K562 (cell line): ENCODE results near the gene MAGI3. TPM values are rescaled to one million over a fixed set of nuclear protein-coding genes. Genes with fewer than 3 reads are reported as not detected.

ENCODE experiments used
- CBX3 ChIP-seq, 2 experiments: IDR thresholded peaks; 1 replicate in 1 of 2; 2 replicates in 1 of 2; pipeline ENCODE4 v1.6.1; 2012; ENCODE audit warnings: inconsistent platforms in 2 of 2, low read length in 2 of 2, borderline replicate concordance in 1 of 2, control low read depth in 1 of 2
- CHAMP1 ChIP-seq: fragments of 450-650 bp; IDR thresholded peaks from 2 replicates; pipeline ENCODE4 v1.6.1; 2016; ENCODE audit warnings: mild to moderate bottlenecking
- DIDO1 ChIP-seq: fragments of 450-650 bp; IDR thresholded peaks from 2 replicates; pipeline ENCODE4 v1.6.1; 2016; ENCODE audit warnings: low read depth, missing biosample characterization, missing genetic modification characterization
- ETV1 ChIP-seq: fragments of 450-650 bp; conservative IDR thresholded peaks from 2 replicates; pipeline ENCODE4 v1.6.1; 2016; ENCODE audit warnings: missing genetic modification characterization, control low read depth, low read depth, missing compliant biosample characterization
- HMGXB4 ChIP-seq: sonication (generic); formaldehyde crosslinking; IDR thresholded peaks from 2 replicates; pipeline ENCODE4 v1.8.1; 2023; ENCODE audit warnings: mild to moderate bottlenecking, missing genetic modification reagents
- KAT7 ChIP-seq: sonication (generic); formaldehyde crosslinking; IDR thresholded peaks from 2 replicates; pipeline ENCODE4 v1.8.0; 2022; ENCODE audit warnings: missing genetic modification reagents, mild to moderate bottlenecking, borderline replicate concordance
- MEF2D ChIP-seq: conservative IDR thresholded peaks from 2 replicates; pipeline ENCODE4 v1.6.1; 2016; ENCODE audit warnings: low read depth, missing genetic modification characterization, missing compliant biosample characterization
- NFRKB ChIP-seq: fragments of 450-650 bp; IDR thresholded peaks from 2 replicates; pipeline ENCODE4 v1.6.1; 2016; ENCODE audit warnings: low read depth
- POLR3G ChIP-seq: IDR thresholded peaks from 2 replicates; pipeline ENCODE4 v1.6.1; 2011; ENCODE audit not compliant: insufficient read length, insufficient replicate concordance; ENCODE audit errors: extremely low read depth
- RFX1 ChIP-seq: fragments of 450-650 bp; IDR thresholded peaks from 2 replicates; pipeline ENCODE4 v1.6.1; 2016; ENCODE audit warnings: mild to moderate bottlenecking, moderate library complexity
- RFX7 ChIP-seq: fragments of 250-450 bp; sonication (Bioruptor Pico); IDR thresholded peaks from 2 replicates; pipeline ENCODE4 v1.5.1; 2021; ENCODE audit warnings: mild to moderate bottlenecking
- TGIF2 ChIP-seq: sonication (generic); formaldehyde crosslinking; IDR thresholded peaks from 2 replicates; pipeline ENCODE4 v1.8.1; 2022; ENCODE audit warnings: mild to moderate bottlenecking, missing genetic modification reagents, moderate library complexity
- UBTF ChIP-seq, 2 experiments: IDR thresholded peaks; 2 replicates each; pipeline ENCODE4 v1.6.1; 2012; ENCODE audit warnings: improper control_type of control experiment in 2 of 2, low read depth in 2 of 2, low read length in 2 of 2, borderline replicate concordance in 1 of 2
- ZNF584 ChIP-seq: fragments of 200-800 bp; sonication (Bioruptor generic); IDR thresholded peaks from 2 replicates; pipeline ENCODE4 v1.6.1; 2016; ENCODE audit warnings: low read depth, mild to moderate bottlenecking, missing genetic modification characterization, missing compliant biosample characterization
- polyA plus RNA-seq, 8 experiments: library from polyadenylated mRNA; depleted of rRNA in 4 of 8; stranded (reverse) in 5 of 8; unstranded in 3 of 8; fragments of >200 nt; fragmentation: Nextera tagmentation in 2 of 8; fragmentation: Illumina TruSeq in 1 of 8; extraction: Ambion mirVana in 2 of 8; extraction: Trizol in 1 of 8; gene quantifications; 2 replicates each; pipeline versions ENCODE4 v1.2.1 to v1.2.3, GENCODE V29; 2011 to 2014; ENCODE audit warnings: inconsistent platforms in 1 of 8, missing spikeins in 1 of 8
- total RNA-seq, 7 experiments: library from RNA; depleted of rRNA in 6 of 7; stranded (reverse); fragments of >200 nt in 6 of 7; fragmentation: Illumina TruSeq in 2 of 7; extraction: Trizol in 2 of 7; gene quantifications; 2 replicates each; pipeline versions ENCODE4 v1.2.1 to v1.2.3, GENCODE V29; 2011 to 2021; ENCODE audit warnings: low replicate concordance in 1 of 7
- TF ChIP-seq, protein P1 (sequence below): sonication (generic); formaldehyde crosslinking; IDR thresholded peaks from 2 replicates; pipeline ENCODE4 v1.8.0; 2022; ENCODE audit warnings: mild to moderate bottlenecking, missing genetic modification reagents, borderline replicate concordance

MAGI3 gene
- total and polyA plus RNA-seq, 9 of the 15 experiments (the other 6 are each of a cell fraction or from before 2014, with no cell fraction given), result 1.0 to 8.6 (median 5.5) TPM

DNA sequence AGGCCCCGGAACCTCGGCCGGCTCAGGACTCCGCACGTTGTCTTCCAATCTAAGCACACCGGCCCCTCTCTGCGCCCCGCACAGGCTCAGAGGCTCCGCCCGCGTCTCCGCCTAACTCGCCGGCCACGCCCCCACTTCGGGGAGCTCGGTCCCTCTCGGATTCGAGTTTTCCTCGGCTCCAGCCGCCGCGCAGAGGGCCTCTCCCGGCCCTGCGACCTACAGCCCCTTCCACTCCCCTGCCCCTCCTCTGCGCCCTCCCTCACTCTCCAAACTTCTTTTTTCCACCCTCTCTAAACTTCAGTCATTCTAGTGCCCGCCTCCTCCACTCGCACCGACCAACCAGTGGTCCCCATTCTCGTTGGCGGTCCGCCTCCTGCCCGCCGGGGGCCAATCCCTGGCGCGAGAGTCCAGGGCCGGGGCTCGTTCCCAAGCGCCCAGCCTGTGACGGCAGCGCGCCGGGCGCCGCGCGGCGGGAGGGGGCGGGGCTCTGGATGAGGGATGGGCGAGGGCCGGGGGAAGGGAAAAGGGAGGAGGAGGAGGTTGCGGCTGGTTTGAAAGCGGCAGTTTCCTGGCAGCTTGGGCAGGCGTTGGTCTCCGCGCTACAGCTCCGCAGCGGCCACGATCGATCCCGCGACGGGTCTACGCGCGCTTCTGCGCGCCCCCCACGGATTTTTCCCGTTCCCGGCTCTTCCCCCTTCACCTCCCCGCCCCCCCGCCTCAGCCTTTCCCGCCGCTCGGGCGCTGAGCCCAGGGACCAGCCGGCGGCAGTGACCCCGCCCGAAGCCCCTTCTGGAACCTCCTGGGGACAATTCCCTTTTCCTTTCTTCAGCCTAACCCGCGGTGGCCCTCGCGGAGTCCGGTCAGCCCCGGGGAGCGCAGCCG lies at the start of gene MAGI3 (continued):
- TF ChIP-seq ETV1 (tag) (no peak), DIDO1 (tag) (no peak), ZNF584 (CRISPR knock-in tag) (no peak), HMGXB4 (no peak), KAT7 (CRISPR knock-in tag) (no peak; the same call in 1 of the 2 replicates), RFX7 (CRISPR knock-in tag) (0 out of 2 replicates have a peak, but pooled peaks have one; percentile 51), TGIF2 (CRISPR knock-in tag) (peak; percentile 76; the same call in 1 of the 2 replicates), CHAMP1 (no peak), CBX3 (IDR thresholded peaks at IDR 0.05; ENCODE audit: borderline replicate concordance in 1 of 2, low read length in 2 of 2) (no peak), MEF2D (no peak), POLR3G (no peak), RFX1 (no peak), UBTF (IDR thresholded peaks at IDR 0.05; ENCODE audit: borderline replicate concordance in 1 of 2, low read depth in 2 of 2, low read length in 2 of 2) (0 out of 4 replicates have a peak, but pooled peaks of 1 of the 2 experiments have one; percentile 53), NFRKB (no peak)
- TF ChIP-seq, protein P1, sequence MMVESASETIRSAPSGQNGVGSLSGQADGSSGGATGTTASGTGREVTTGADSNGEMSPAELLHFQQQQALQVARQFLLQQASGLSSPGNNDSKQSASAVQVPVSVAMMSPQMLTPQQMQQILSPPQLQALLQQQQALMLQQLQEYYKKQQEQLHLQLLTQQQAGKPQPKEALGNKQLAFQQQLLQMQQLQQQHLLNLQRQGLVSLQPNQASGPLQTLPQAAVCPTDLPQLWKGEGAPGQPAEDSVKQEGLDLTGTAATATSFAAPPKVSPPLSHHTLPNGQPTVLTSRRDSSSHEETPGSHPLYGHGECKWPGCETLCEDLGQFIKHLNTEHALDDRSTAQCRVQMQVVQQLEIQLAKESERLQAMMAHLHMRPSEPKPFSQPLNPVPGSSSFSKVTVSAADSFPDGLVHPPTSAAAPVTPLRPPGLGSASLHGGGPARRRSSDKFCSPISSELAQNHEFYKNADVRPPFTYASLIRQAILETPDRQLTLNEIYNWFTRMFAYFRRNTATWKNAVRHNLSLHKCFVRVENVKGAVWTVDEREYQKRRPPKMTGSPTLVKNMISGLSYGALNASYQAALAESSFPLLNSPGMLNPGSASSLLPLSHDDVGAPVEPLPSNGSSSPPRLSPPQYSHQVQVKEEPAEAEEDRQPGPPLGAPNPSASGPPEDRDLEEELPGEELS (CRISPR knock-in tag), result no peak
